Stimulated activated CD8-positive, alpha-beta memory T cell treated with anti-CD3 and anti-CD28 coated beads, Interleukin-7, amount 100 ng/mL, for 4 hours (primary cell): Measurements from ENCODE around the gene PCDHGA12.
"Not testable (repeated sequence)": the region's sequence is repeated elsewhere in the genome, so short reads cannot be mapped to it uniquely, and the experiment has no call there.

ENCODE experiments used
- DNase-seq, 2 donors: peaks; one replicate each; pipeline ENCODE4 v3.0.0-alpha.2; 2020; ENCODE audit warnings: low read depth in 2 of 2

Gene PCDHGA12

DNA sequence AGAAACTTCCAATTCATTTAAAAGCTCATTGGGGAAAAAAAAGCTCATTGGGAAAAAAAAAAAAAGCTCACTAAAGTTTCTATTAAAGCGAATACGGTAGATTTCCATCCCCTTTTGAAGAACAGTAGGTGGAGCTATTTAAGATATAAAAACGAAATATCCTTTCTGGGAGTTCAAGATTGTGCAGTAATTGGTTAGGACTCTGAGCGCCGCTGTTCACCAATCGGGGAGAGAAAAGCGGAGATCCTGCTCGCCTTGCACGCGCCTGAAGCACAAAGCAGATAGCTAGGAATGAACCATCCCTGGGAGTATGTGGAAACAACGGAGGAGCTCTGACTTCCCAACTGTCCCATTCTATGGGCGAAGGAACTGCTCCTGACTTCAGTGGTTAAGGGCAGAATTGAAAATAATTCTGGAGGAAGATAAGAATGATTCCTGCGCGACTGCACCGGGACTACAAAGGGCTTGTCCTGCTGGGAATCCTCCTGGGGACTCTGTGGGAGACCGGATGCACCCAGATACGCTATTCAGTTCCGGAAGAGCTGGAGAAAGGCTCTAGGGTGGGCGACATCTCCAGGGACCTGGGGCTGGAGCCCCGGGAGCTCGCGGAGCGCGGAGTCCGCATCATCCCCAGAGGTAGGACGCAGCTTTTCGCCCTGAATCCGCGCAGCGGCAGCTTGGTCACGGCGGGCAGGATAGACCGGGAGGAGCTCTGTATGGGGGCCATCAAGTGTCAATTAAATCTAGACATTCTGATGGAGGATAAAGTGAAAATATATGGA lies at the start of gene PCDHGA12:
Gene PCDHGA12, plus strand, starts transcription at position 176 of the 782 bp plus-strand sequence. Its CDS starts 253 bp downstream, at position 429.
- no peak for DNase-seq

DNA sequence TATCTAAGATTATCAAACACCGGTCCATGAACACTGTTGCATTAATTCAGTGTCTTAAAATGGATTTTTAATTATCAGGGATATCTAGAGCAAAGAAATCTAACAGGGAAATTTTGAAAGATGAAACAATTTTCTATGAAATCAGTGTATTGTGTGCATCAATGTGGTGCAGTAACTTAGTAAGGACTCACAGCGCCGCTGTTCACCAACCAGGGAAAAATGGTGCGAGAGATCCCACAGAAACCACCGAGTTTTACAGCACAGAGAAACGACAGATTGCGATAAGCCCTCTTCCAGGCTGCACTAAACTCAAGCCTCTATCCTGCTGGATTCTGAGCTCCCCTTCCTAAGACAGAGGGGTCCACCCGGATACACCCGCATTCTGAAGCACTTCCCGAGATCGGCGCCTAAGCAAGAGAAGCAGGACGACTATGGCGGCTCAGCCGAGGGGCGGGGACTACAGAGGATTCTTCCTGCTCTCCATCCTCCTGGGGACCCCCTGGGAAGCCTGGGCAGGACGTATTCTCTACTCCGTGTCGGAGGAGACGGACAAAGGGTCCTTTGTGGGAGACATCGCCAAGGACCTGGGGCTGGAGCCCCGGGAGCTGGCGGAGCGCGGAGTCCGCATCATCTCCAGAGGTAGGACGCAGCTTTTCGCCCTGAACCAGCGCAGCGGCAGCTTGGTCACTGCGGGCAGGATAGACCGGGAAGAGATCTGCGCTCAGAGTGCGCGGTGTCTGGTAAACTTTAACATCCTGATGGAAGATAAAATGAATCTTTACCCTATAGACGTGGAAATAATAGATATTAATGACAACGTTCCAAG lies 47.6 kb upstream of the PCDHGA12 start, which contains the start of gene PCDHGA7:
Gene PCDHGA7, plus strand, starts transcription at position 274 of the 826 bp plus-strand sequence. Its CDS starts 158 bp downstream, at position 432.
- no peak for DNase-seq

DNA sequence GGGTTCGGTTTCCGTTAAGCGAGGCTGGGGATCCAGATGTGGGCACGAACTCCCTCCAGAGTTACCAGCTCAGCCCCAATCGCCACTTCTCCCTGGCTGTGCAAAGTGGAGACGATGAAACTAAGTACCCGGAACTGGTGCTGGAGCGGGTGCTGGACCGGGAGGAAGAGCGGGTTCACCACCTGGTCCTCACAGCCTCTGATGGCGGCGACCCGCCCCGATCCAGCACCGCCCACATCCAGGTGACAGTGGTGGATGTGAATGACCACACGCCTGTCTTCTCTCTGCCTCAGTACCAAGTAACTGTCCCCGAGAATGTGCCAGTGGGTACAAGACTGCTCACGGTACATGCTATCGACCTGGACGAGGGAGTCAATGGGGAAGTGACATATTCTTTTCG lies 47.0 kb upstream of the PCDHGA12 start:
- DNase-seq, result no peak

- no peak for DNase-seq
These were observed 45.6 kb upstream of the PCDHGA12 start for GRCh38 chr5:141384471-141385267.

- not testable (repeated sequence) for DNase-seq
These were observed 42.6 kb upstream of the PCDHGA12 start, which contains the start of gene PCDHGB4 for GRCh38 chr5:141387557-141388311. TSS of gene PCDHGB4 (plus strand) at chr5:141387698. CDS start at chr5:141387885, 187 bp downstream.

DNA sequence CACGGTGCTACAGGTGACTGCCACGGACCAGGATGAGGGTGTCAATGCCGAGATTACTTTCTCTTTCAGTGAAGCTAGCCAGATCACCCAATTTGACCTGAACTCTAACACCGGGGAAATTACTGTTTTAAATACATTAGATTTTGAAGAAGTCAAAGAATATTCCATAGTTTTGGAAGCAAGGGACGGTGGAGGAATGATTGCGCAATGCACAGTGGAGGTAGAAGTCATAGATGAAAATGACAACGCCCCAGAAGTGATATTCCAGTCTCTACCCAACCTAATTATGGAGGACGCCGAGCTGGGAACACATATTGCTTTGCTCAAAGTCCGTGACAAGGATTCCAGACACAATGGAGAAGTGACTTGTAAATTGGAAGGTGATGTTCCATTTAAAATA lies 41.6 kb upstream of the PCDHGA12 start:
- DNase-seq, result no peak

DNA sequence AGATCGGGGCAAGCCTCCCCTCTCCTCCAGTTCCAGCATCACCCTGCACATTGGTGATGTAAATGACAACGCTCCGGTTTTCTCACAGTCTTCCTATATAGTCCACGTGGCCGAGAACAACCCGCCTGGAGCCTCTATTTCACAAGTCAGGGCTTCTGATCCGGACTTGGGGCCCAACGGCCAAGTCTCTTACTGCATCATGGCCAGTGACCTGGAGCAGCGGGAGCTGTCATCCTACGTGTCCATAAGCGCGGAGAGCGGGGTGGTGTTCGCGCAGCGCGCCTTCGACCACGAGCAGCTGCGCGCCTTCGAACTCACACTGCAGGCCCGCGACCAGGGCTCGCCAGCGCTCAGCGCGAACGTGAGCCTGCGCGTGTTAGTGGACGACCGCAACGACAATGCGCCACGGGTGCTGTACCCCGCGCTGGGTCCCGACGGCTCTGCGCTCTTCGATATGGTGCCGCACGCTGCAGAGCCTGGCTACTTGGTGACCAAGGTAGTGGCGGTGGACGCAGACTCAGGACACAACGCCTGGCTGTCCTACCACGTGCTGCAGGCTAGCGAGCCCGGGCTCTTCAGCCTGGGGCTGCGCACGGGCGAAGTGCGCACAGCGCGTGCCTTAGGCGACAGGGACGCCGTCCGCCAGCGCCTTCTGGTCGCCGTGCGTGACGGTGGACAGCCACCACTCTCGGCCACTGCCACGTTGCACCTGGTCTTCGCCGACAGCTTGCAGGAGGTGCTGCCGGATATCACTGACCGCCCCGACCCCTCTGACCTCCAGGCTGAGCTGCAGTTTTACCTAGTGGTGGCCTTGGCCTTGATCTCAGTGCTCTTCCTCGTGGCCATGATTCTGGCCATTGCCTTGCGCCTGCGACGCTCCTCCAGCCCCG lies 40.9 kb upstream of the PCDHGA12 start:
- no peak for DNase-seq

DNA sequence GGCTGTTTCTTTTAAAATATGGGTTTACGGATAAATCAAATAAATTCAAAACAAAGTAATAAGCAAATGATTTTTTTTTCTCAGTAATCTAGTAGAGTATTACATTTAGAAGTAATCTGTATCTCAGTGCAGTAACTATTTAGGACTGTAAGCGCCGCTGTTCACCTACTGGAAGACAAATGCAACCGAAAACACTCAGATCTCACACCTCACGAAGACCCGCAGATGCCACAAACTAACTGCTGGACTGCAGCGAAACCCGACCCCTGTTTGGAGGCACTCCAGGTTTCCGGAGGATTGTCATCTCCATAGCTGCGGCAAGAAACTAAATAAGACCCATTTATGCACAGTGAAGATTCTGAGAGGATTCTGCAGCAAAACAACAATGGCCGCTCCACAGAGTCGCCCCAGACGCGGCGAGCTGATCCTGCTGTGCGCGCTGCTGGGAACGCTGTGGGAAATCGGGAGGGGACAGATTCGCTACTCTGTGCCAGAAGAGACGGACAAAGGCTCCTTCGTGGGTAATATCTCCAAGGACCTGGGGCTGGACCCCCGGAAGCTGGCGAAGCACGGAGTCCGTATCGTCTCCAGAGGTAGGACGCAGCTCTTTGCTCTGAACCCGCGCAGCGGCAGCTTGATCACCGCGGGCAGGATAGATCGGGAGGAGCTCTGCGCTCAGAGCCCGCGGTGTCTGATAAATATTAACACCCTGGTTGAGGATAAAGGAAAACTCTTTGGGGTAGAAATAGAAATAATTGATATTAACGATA lies 37.7 kb upstream of the PCDHGA12 start, which contains the start of gene PCDHGA8:
Gene PCDHGA8, plus strand, starts transcription at position 205 of the 770 bp plus-strand sequence. Its CDS starts 181 bp downstream, at position 386.
- no peak for DNase-seq

DNA sequence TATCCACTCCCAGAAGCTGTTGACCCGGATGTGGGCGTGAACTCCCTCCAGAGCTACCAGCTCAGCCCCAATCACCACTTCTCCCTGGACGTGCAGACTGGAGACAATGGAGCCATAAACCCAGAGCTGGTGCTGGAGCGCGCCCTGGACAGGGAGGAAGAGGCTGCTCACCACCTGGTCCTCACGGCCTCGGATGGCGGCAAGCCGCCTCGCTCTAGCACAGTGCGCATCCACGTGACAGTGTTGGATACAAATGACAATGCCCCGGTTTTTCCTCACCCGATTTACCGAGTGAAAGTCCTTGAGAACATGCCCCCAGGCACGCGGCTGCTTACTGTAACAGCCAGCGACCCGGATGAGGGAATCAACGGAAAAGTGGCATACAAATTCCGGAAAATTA lies 37.0 kb upstream of the PCDHGA12 start:
- no peak for DNase-seq

GRCh38 chr5:141394401-141395187 lies 35.7 kb upstream of the PCDHGA12 start:
- not testable (repeated sequence) for DNase-seq

- not testable (repeated sequence) for DNase-seq
These were observed 32.4 kb upstream of the PCDHGA12 start, which contains the start of gene PCDHGB5 for GRCh38 chr5:141397756-141398551. TSS of gene PCDHGB5 (plus strand) at chr5:141397947. CDS start at chr5:141398128, 181 bp downstream.

GRCh38 chr5:141398608-141399007 lies 31.7 kb upstream of the PCDHGA12 start:
- DNase-seq, result no peak

DNA sequence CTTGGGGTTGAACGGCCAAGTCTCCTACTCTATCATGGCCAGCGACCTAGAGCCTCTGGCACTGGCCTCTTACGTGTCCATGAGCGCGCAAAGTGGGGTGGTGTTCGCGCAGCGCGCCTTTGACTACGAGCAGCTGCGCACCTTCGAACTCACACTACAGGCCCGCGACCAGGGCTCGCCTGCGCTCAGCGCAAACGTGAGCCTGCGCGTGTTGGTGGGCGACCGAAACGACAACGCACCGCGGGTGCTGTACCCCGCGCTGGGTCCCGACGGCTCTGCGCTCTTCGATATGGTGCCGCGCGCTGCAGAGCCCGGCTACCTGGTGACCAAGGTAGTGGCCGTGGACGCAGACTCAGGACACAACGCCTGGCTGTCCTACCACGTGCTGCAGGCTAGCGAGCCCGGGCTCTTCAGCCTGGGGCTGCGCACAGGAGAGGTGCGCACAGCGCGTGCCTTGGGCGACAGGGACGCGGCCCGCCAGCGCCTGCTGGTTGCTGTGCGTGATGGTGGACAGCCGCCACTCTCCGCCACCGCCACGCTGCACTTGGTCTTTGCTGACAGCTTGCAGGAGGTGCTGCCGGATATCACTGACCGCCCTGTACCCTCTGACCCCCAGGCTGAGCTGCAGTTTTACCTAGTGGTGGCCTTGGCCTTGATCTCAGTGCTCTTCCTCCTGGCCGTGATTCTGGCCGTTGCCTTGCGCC lies 30.6 kb upstream of the PCDHGA12 start:
- DNase-seq, result no peak

- no peak for DNase-seq
These were observed 27.6 kb upstream of the PCDHGA12 start, which contains the start of gene PCDHGA9 for GRCh38 chr5:141402553-141403243. TSS of gene PCDHGA9 (plus strand) at chr5:141402778. CDS start at chr5:141402953, 175 bp downstream.

GRCh38 chr5:141403387-141403786 lies 26.9 kb upstream of the PCDHGA12 start:
- DNase-seq, result no peak
